IPS-18a (cell line): Measurements from ENCODE around the gene GPC6.

Source experiments
- H3K27ac ChIP-seq: one replicate; pipeline ENCODE4 v1.5.1; 2013; ENCODE audit warnings: low read length
- H3K27me3 ChIP-seq: one replicate; pipeline ENCODE4 v1.6.1; 2013; ENCODE audit warnings: mild to moderate bottlenecking, low read length; ENCODE audit not compliant: control insufficient read depth, insufficient read depth
- H3K36me3 ChIP-seq: one replicate; pipeline ENCODE4 v1.6.1; 2013; ENCODE audit warnings: low read depth, low read length; ENCODE audit not compliant: control insufficient read depth
- H3K4me1 ChIP-seq: one replicate; pipeline ENCODE4 v1.6.1; 2013; ENCODE audit warnings: low read depth, low read length; ENCODE audit not compliant: control insufficient read depth
- H3K4me3 ChIP-seq: one replicate; pipeline ENCODE4 v1.5.1; 2013; ENCODE audit warnings: low read length
- H3K9ac ChIP-seq: one replicate; pipeline ENCODE4 v1.6.1; 2013; ENCODE audit warnings: mild to moderate bottlenecking, low read length, moderate library complexity
- H3K9me3 ChIP-seq: one replicate; pipeline ENCODE4 v1.6.1; 2013; ENCODE audit warnings: low read depth, low read length; ENCODE audit not compliant: control insufficient read depth

Gene GPC6

GRCh38 chr13:93758575-93758974 is 532.0 kb downstream of the GPC6 start:
- Histone ChIP-seq H3K27me3 (no peaks in the 10 kb centered on the region), H3K36me3 (no peaks in the 10 kb centered on the region), H3K9me3 (no peaks in the 10 kb centered on the region), H3K9ac (no peak overlapping the region), H3K4me3 (no peak overlapping the region), H3K4me1 (peaks cover 2% of the 10 kb centered on the region), H3K27ac (no peak overlapping the region)

- H3K4me1 ChIP-seq, result no peaks in the 10 kb centered on the region
- no peaks in the 10 kb centered on the region for H3K36me3 ChIP-seq
Measured at GRCh38 chr13:93762708-93763426, 536.3 kb downstream of the GPC6 start.

DNA sequence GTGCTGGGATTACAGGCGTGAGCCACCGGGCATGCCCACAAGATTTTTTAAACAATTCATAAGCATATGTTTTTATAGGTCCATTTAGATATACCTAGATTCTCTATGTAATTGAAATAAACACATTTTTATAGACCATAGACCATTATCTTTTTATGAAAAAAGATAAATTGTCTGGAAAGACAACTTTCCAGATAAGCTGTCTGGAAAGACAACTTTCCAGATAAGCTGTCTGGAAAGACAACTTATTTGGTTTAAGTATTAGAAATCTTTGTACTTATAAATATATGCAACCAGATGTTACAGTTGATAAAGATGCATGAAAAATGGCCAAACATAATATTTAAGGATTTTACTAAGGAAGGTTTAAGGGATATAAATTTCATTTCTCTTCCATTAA is 538.5 kb downstream of the GPC6 start:
- no peak overlapping the region for H3K9ac ChIP-seq
- no peaks in the 10 kb centered on the region for H3K9me3 ChIP-seq
- no peaks in the 10 kb centered on the region for H3K4me1 ChIP-seq
- no peak overlapping the region for H3K4me3 ChIP-seq
- no peaks in the 10 kb centered on the region for H3K36me3 ChIP-seq
- no peaks in the 10 kb centered on the region for H3K27me3 ChIP-seq
- H3K27ac ChIP-seq, result no peak overlapping the region

More at GRCh38 chr13:93762708-93763426, 536.3 kb downstream of the GPC6 start:
- H3K9ac ChIP-seq, result no peak overlapping the region
- no peaks in the 10 kb centered on the region for H3K9me3 ChIP-seq
- no peak overlapping the region for H3K4me3 ChIP-seq
- H3K27ac ChIP-seq, result no peak overlapping the region
- no peaks in the 10 kb centered on the region for H3K27me3 ChIP-seq

- no peak overlapping the region for H3K4me3 ChIP-seq
- H3K9ac ChIP-seq, result no peak overlapping the region
- H3K4me1 ChIP-seq, result peaks cover under 1% of the 10 kb centered on the region
- H3K36me3 ChIP-seq, result no peaks in the 10 kb centered on the region
- no peaks in the 10 kb centered on the region for H3K9me3 ChIP-seq
- H3K27me3 ChIP-seq, result no peaks in the 10 kb centered on the region
- H3K27ac ChIP-seq, result no peak overlapping the region
Measured at GRCh38 chr13:93765811-93766210, 539.2 kb downstream of the GPC6 start.

- no peaks in the 10 kb centered on the region for H3K9me3 ChIP-seq
- H3K9ac ChIP-seq, result no peak overlapping the region
- H3K36me3 ChIP-seq, result no peaks in the 10 kb centered on the region
- no peak overlapping the region for H3K27ac ChIP-seq
- no peaks in the 10 kb centered on the region for H3K27me3 ChIP-seq
- no peak overlapping the region for H3K4me3 ChIP-seq
- peaks cover 6% of the 10 kb centered on the region for H3K4me1 ChIP-seq
Measured at GRCh38 chr13:93766719-93767118, 540.1 kb downstream of the GPC6 start.

- Histone ChIP-seq H3K27ac (no peak overlapping the region), H3K9me3 (no peaks in the 10 kb centered on the region), H3K9ac (no peak overlapping the region), H3K4me3 (no peak overlapping the region), H3K4me1 (peaks cover 6% of the 10 kb centered on the region), H3K27me3 (no peaks in the 10 kb centered on the region), H3K36me3 (no peaks in the 10 kb centered on the region)
Measured at GRCh38 chr13:93767180-93767916, 540.7 kb downstream of the GPC6 start.

DNA sequence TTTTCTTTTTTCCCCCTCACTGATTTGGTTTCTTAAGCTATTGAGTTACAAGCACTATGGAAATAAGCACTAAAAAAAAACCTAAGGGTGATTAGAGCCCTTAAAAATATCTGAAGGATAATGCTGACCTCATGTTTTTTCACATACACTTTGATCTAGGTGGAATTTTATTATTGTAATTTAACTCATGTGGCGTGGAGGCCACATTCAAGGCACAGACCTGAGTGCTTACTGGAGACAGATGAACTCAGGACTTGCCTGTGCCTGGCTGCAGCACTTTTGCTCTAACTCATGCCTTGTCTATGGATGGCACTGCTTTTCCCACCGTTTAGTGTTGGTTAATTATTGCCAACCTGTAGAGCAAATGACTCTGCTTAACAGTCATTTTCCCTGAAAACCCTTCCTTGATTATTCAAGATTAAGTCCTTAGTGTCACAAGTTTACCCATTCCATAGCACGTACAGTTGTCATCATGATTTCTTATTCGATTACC is 541.4 kb downstream of the GPC6 start:
- H3K27me3 ChIP-seq, result no peaks in the 10 kb centered on the region
- peaks cover 6% of the 10 kb centered on the region for H3K4me1 ChIP-seq
- no peak overlapping the region for H3K9ac ChIP-seq
- no peak overlapping the region for H3K27ac ChIP-seq
- H3K4me3 ChIP-seq, result no peak overlapping the region
- H3K9me3 ChIP-seq, result no peaks in the 10 kb centered on the region
- no peaks in the 10 kb centered on the region for H3K36me3 ChIP-seq

DNA sequence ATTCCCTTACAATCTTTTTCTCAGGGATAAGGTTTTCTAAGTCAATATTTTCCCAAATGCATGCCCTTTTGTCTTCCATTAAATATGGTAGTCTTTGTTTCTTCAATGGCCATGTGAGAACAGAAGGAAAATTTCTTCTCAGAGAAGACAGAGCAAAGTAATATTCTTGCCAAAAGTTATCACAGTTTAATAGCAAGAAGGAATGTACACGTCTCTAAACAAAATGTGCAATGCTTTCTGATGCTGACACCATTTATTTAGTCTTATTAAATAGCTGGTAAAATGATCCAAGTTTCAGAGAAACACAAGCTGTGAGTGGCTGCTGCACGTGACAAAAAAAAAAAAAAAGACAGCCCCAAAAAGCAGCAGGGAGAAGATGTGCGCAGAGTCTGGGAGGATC is 542.5 kb downstream of the GPC6 start:
- H3K4me1 ChIP-seq, result peaks cover 6% of the 10 kb centered on the region
- H3K9me3 ChIP-seq, result no peaks in the 10 kb centered on the region
- H3K27ac ChIP-seq, result no peak overlapping the region
- no peak overlapping the region for H3K9ac ChIP-seq
- H3K27me3 ChIP-seq, result no peaks in the 10 kb centered on the region
- H3K4me3 ChIP-seq, result no peak overlapping the region
- H3K36me3 ChIP-seq, result no peaks in the 10 kb centered on the region

GRCh38 chr13:93769607-93770006 is 543.0 kb downstream of the GPC6 start:
- H3K27ac ChIP-seq, result no peak overlapping the region
- H3K9ac ChIP-seq, result no peak overlapping the region
- H3K27me3 ChIP-seq, result no peaks in the 10 kb centered on the region
- H3K4me3 ChIP-seq, result no peak overlapping the region
- no peaks in the 10 kb centered on the region for H3K36me3 ChIP-seq
- H3K9me3 ChIP-seq, result no peaks in the 10 kb centered on the region
- H3K4me1 ChIP-seq, result peaks cover 6% of the 10 kb centered on the region

- no peak overlapping the region for H3K4me3 ChIP-seq
Measured at GRCh38 chr13:93771227-93771626, 544.6 kb downstream of the GPC6 start.

DNA sequence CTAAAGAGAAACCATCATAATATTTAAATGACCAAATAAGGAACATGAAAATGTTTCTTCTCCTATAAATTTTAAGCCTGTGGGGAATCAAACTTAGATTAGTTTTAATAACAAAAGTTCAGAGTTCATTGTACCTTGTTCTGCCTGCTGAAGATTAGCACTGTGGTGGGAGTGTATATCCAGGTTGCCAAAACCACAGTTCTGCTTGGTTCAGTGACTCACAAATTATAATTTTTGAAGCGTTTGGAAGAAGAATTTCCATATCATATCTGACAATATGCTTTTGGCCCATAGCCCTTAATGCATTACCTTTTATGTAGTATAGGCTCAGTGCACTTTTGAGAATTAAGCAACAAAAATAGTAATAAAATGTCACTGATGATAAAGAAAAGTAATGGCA is 545.2 kb downstream of the GPC6 start:
- no peak overlapping the region for H3K27ac ChIP-seq
- no peaks in the 10 kb centered on the region for H3K27me3 ChIP-seq
- H3K9ac ChIP-seq, result no peak overlapping the region
- H3K4me3 ChIP-seq, result no peak overlapping the region
- no peaks in the 10 kb centered on the region for H3K9me3 ChIP-seq
- no peaks in the 10 kb centered on the region for H3K36me3 ChIP-seq
- peaks cover 6% of the 10 kb centered on the region for H3K4me1 ChIP-seq

More at GRCh38 chr13:93771227-93771626, 544.6 kb downstream of the GPC6 start:
- Histone ChIP-seq H3K9ac (no peak overlapping the region), H3K36me3 (no peaks in the 10 kb centered on the region), H3K27me3 (no peaks in the 10 kb centered on the region), H3K9me3 (no peaks in the 10 kb centered on the region), H3K27ac (no peak overlapping the region), H3K4me1 (peaks cover 6% of the 10 kb centered on the region)
